ENCODE data around the gene ATP1B1.

- TF ChIP-seq POLR2A (IDR thresholded peaks at IDR 0.05; ENCODE audit: low read length) (no peak), GATA1 (IDR thresholded peaks at IDR 0.05; ENCODE audit: low read depth, low read length) (no peak)
Measured at GRCh38 chr1:169155675-169156074, 49.2 kb downstream of the ATP1B1 start.

All from erythroblast (primary cell).